B cell (primary cell): ENCODE data around the gene DENND4C. TPM values are rescaled to one million over a fixed set of nuclear protein-coding genes. Genes with fewer than 3 reads are reported as not detected.

Source experiments
- ATAC-seq: fragments of 200-7000 bp; cut with Tn5 transposase; one replicate; pipeline ENCODE4 v1.10.0; 2021; ENCODE audit warnings: low read depth, mild to moderate bottlenecking, moderate number of reproducible peaks, moderate library complexity
- CTCF ChIA-PET: fragments of 350-600 bp; sonication (Branson Sonifier 250); formaldehyde crosslinking; loops from one replicate; lab custom pipeline; 2021; ENCODE audit warnings: antibody characterized with exemption, inconsistent platforms; lab: Charles Lee
- POLR2A ChIA-PET: fragments of 350-600 bp; sonication (Branson Sonifier 250); formaldehyde crosslinking; loops from one replicate; lab custom pipeline; 2021; ENCODE audit warnings: antibody characterized with exemption; lab: Charles Lee
- DNase-seq: peaks from one replicate; pipeline ENCODE4 v3.0.0; 2013
- H2AFZ ChIP-seq: 2 replicates; pipeline ENCODE4 v1.6.1; 2012; ENCODE audit warnings: mild to moderate bottlenecking, low read depth, low read length; ENCODE audit not compliant: insufficient read depth, poor library complexity, severe bottlenecking
- H3K27ac ChIP-seq, 2 donors: 1 replicate in 1 of 2; 2 replicates in 1 of 2; pipeline ENCODE4 v1.5.1; 2012 to 2013; ENCODE audit warnings: low read length in 2 of 2, mild to moderate bottlenecking in 2 of 2, moderate library complexity in 1 of 2
- H3K27me3 ChIP-seq, 4 experiments: fragments of 200-600 bp in 1 of 4; sonication (generic) in 1 of 4; replicated peaks in 1 of 4; 1 replicate in 2 of 4; 2 replicates in 2 of 4; pipeline versions ENCODE4 v1.6.1 to v1.7.0; 2013 to 2016; ENCODE audit warnings: low read length in 3 of 4, mild to moderate bottlenecking in 2 of 4, mixed read lengths in 1 of 4, moderate library complexity in 1 of 4; ENCODE audit not compliant: insufficient read depth in 4 of 4, control insufficient read depth in 3 of 4; ENCODE audit errors: control extremely low read depth in 1 of 4
- H3K36me3 ChIP-seq, 2 experiments: replicated peaks in 1 of 2; 1 replicate in 1 of 2; 2 replicates in 1 of 2; pipeline versions ENCODE4 v1.6.1 to v1.7.1; 2013; ENCODE audit warnings: low read length in 1 of 2; ENCODE audit not compliant: insufficient read depth in 2 of 2, control insufficient read depth in 1 of 2; ENCODE audit errors: control extremely low read depth in 1 of 2, extremely low read depth in 1 of 2
- H3K4me1 ChIP-seq, 2 donors: fragments of 200-600 bp in 1 of 2; sonication (generic) in 1 of 2; 1 replicate in 1 of 2; 2 replicates in 1 of 2; pipeline versions ENCODE4 v1.5.1 to v1.6.1; 2013 to 2017; ENCODE audit warnings: low read length in 2 of 2; ENCODE audit not compliant: control insufficient read depth in 2 of 2, insufficient read depth in 2 of 2
- H3K4me2 ChIP-seq: replicated peaks from 2 replicates; pipeline ENCODE3; 2012; ENCODE audit warnings: mild to moderate bottlenecking, low read depth, low read length; ENCODE audit not compliant: poor library complexity, severe bottlenecking
- H3K4me3 ChIP-seq, 5 experiments: fragments of 200-600 bp in 1 of 5; sonication (generic) in 1 of 5; 1 replicate in 3 of 5; 2 replicates in 2 of 5; pipeline versions ENCODE4 v1.5.1 to v1.7.0; 2011 to 2016; ENCODE audit warnings: low read length in 4 of 5, mild to moderate bottlenecking in 4 of 5, low read depth in 2 of 5, control low read depth in 1 of 5, moderate library complexity in 1 of 5; ENCODE audit not compliant: insufficient read depth in 1 of 5; ENCODE audit errors: control extremely low read depth in 1 of 5, extremely low read depth in 1 of 5
- H3K79me2 ChIP-seq: fragments of 200-600 bp; sonication (generic); one replicate; pipeline ENCODE4 v1.6.0; 2016; ENCODE audit warnings: low read length; ENCODE audit not compliant: control insufficient read depth, insufficient read depth
- H3K9ac ChIP-seq: fragments of 200-600 bp; sonication (generic); 2 replicates; pipeline ENCODE4 v1.6.1; 2017; ENCODE audit warnings: mild to moderate bottlenecking, low read length, moderate library complexity
- H3K9me3 ChIP-seq, 3 donors: one replicate each; pipeline versions ENCODE4 v1.6.1 to v1.7.1; 2013; ENCODE audit warnings: low read length in 2 of 3; ENCODE audit not compliant: control insufficient read depth in 2 of 3, insufficient read depth in 1 of 3; ENCODE audit errors: control extremely low read depth in 1 of 3
- H4K20me1 ChIP-seq: 2 replicates; pipeline ENCODE4 v1.6.0; 2012; ENCODE audit warnings: mild to moderate bottlenecking, low read length; ENCODE audit not compliant: insufficient read depth, control insufficient read depth, poor library complexity, severe bottlenecking
- H3K27ac Mint-ChIP-seq: one replicate; pipeline ENCODE4 v1.8.0; 2021; ENCODE audit warnings: mixed read lengths
- H3K27me3 Mint-ChIP-seq: one replicate; pipeline ENCODE4 v1.8.0; 2021; ENCODE audit warnings: mixed read lengths
- H3K4me1 Mint-ChIP-seq: one replicate; pipeline ENCODE4 v1.8.0; 2021; ENCODE audit warnings: mixed read lengths
- H3K4me3 Mint-ChIP-seq: one replicate; pipeline ENCODE4 v1.8.0; 2021; ENCODE audit warnings: mixed read lengths
- H3K9me3 Mint-ChIP-seq: one replicate; pipeline ENCODE4 v1.8.0; 2022; ENCODE audit warnings: mixed read lengths; ENCODE audit not compliant: insufficient read depth
- CTCF ChIP-seq: fragments of 200-600 bp; IDR thresholded peaks from one replicate; pipeline ENCODE4 v1.8.0; 2022; ENCODE audit warnings: antibody characterized with exemption, mild to moderate bottlenecking
- EZH2 ChIP-seq: IDR thresholded peaks from 2 replicates; pipeline ENCODE4 v1.6.1; 2012; ENCODE audit warnings: borderline replicate concordance, low read depth, mild to moderate bottlenecking, moderate library complexity, low read length; ENCODE audit not compliant: insufficient read depth, poor library complexity, severe bottlenecking
- WGBS: methylation state at CpG from one replicate; pipeline ENCODE4 v1.1.5; 2013; ENCODE audit warnings: missing lambda C conversion rate; ENCODE audit not compliant: insufficient coverage; 5-methylcytosine and 5-hydroxymethylcytosine counted together
- intact Hi-C: fragments of 100-400 bp; cut with micrococcal nuclease; formaldehyde crosslinking; loops from one replicate; pipeline ENCODE4 v1.10.0; 2022
- polyA plus RNA-seq: library from polyadenylated mRNA; depleted of rRNA; stranded (reverse); fragments of >200 nt; gene quantifications from 2 replicates; pipeline ENCODE4 v1.2.3, GENCODE V29; 2012
- total RNA-seq, 2 donors: library from RNA; stranded (reverse); fragments of 120-200 nt in 1 of 2; gene quantifications; 1 replicate in 1 of 2; 2 replicates in 1 of 2; pipeline versions ENCODE4 v1.2.3 to v1.2.4, GENCODE V29; 2013 to 2022

The DENND4C gene
- total and polyA plus RNA-seq, 2 donors (not counting 1 experiment from before 2014, with no cell fraction given), result 9.9 to 52.4 TPM

- H3K4me1 Mint-ChIP-seq, result no peaks in the 10 kb centered on the region
- Histone ChIP-seq H2AFZ (no peak overlapping the region), H3K4me1 (no peaks in the 10 kb centered on the region), H4K20me1 (no peaks in the 10 kb centered on the region), H3K9me3 (no peaks in the 10 kb centered on the region), H3K9ac (no peak overlapping the region), H3K27me3 (no peaks in the 10 kb centered on the region), H3K4me3 (no peak overlapping the region), H3K79me2 (no peaks in the 10 kb centered on the region), H3K36me3 (peaks cover 0 to 32% of the 10 kb centered on the region in 2 experiments), H3K27ac (no peak overlapping the region), H3K4me2 (no peak overlapping the region)
- no peaks in the 10 kb centered on the region for H3K9me3 Mint-ChIP-seq
- DNase-seq (no peak), ATAC-seq (no peak)
- TF ChIP-seq CTCF (no peak), EZH2 (no peak)
- ChIA-PET POLR2A (no interaction called here), CTCF (interaction anchor here (0.8 to 1.3 kb wide), 3 partner anchors 10 to 106 kb away, joined by 3 to 10 read pairs (median 4); no protein-coding TSS in a partner anchor)
- no peak overlapping the region for H3K27ac Mint-ChIP-seq
- H3K27me3 Mint-ChIP-seq, result no peaks in the 10 kb centered on the region
- WGBS, result no CpG with 5 or more reads among the region's 3 CpGs
- no peak overlapping the region for H3K4me3 Mint-ChIP-seq
- intact Hi-C loops, result no loop called here
Observed at GRCh38 chr9:19358701-19359100, 128.2 kb downstream of the DENND4C start.

DNA sequence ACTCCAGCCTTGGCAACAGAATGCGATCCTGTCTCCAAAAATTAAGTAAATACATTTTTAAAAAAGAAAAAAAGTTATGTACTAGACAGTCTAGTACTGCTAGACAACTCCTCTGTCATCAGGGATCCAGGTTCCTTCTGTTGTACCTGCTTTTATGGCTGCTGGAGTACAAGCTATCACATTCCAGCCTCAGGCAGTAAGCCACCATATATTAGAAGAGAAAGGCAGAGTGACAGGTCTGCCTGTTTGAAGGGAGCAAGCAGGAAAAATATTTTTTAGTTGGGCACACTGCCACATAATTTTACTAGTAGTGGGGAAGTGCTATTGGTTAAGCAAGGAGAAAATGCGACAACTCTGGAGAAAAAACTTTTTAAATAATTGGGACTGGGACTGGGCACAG, 138.6 kb downstream of the DENND4C start:
- ATAC-seq, result no peak
- POLR2A ChIA-PET, result no interaction called here

More for the DNA sequence above, 138.6 kb downstream of the DENND4C start:
- Mint-ChIP-seq H3K27ac (no peak overlapping the region), H3K27me3 (no peaks in the 10 kb centered on the region), H3K9me3 (no peaks in the 10 kb centered on the region), H3K4me1 (peaks cover 7% of the 10 kb centered on the region), H3K4me3 (no peak overlapping the region)
- H3K36me3 ChIP-seq, result peaks cover 1 to 6% of the 10 kb centered on the region in 2 experiments
- no peak overlapping the region for H3K9ac ChIP-seq
- CTCF ChIA-PET, result no interaction called here
- 100% methylated on average over 1 of the region's 2 CpGs for WGBS
- no peak overlapping the region for H3K4me2 ChIP-seq
- no peaks in the 10 kb centered on the region for H3K27me3 ChIP-seq
- H4K20me1 ChIP-seq, result no peaks in the 10 kb centered on the region
- no peaks in the 10 kb centered on the region for H3K9me3 ChIP-seq
- TF ChIP-seq EZH2 (no peak), CTCF (no peak)
- H3K4me1 ChIP-seq, result no peaks in the 10 kb centered on the region
- H3K27ac ChIP-seq, result no peak overlapping the region
- H3K79me2 ChIP-seq, result no peaks in the 10 kb centered on the region
- H3K4me3 ChIP-seq, result no peak overlapping the region
- no peak for DNase-seq
- no peak overlapping the region for H2AFZ ChIP-seq
- intact Hi-C loops, result no loop called here
